Fibroblast of skin of right quadriceps (primary cell): Measurements from ENCODE around the gene HSFX3.
"Not testable (repeated sequence)": the region's sequence is repeated elsewhere in the genome, so short reads cannot be mapped to it uniquely, and the experiment has no call there.

Experiments
- DNase-seq: peaks from one replicate; pipeline ENCODE4 v3.0.0-alpha.2; 2013

HSFX3 gene

DNA sequence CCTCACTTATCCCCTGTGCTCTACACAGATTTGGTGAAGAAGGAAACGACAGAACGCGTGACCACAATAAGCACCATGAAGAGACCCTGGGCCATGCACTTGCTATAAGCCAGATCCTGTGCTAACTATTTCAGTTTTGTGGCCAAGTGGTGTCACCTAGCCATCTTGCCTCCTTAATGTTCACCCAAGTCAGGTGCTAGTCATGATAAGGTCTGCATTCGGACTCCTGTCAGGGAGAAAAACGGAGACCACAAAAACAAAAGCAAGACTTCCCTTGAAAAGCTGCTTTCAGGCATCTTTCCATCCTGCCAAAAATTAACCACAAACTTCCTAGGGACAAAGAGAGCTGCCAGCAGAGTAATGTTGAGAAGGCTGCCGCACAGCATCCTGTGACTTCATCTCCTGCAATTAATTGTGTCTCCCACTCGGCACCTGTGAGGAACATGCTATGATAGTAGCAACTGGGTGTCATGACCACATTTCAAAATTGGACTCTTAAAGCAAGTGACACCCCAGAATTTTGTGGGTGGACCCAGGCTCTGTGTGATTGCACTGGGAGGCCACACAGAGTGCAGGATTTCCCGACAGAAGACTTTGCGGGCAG lies 35.8 kb downstream of the HSFX3 start:
- DNase-seq: peak; percentile 17

GRCh38 chrX:149512225-149512885 lies 37.4 kb downstream of the HSFX3 start:
- DNase-seq: peak; percentile 21

GRCh38 chrX:149511081-149511480 lies 38.6 kb downstream of the HSFX3 start:
- no peak for DNase-seq

DNA sequence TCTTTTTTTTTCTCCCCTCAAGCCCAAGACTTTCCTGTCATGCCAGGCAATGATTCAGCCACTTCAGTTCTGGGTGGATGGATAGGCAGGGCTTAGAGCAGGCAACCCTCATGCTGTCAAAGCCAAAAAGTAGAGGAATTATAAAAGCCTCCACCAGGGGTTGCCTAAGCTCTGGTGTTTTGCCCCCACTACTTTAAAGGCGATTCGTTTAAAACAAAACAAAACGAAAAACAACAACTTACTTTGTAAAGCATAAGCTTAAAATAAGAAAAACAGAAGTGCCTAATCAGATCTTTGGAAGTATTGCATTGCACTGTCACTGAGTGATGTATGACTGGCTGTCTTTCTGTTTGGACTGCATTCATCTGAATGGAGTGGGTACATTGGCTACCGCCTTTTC lies 39.3 kb downstream of the HSFX3 start:
- DNase-seq: no peak

DNA sequence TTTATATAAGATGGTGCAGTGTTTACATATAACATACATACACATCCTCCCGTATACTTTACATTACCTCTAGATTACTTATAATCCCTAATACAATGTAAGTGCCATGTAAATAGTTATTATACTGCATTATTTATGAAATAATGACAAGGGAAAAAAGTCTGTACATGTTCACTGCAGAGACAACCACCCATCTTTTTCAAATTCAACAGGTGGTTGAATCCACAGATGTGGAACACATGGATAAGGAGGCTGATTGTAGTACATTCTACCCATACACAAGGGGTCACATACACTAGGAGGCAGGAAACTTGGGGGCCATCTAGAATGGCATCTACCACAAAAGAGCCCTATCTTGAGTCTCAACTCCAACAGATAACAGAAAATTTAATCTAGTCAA lies 41.3 kb downstream of the HSFX3 start:
- no peak for DNase-seq

DNA sequence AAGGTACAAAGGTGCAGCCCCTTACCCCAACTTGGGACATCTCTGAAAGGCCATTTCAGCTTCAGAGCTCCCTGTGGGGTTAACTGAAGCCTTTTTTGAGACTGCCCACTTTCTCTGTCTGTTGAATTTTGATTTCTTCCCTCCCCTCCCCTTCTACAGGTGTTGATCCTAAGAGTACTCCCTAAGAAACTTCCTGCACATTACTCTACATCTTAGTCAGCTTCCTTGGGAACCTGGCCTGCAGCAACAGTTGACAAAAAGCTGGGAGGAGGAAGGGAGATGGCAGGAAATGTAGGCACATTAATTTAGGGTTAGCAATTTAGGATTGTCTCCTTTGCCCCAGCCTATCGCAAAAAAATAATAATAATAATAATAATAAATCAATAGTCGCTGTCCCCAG lies 43.4 kb downstream of the HSFX3 start:
- no peak for DNase-seq

- DNase-seq: no peak
These were observed 44.1 kb downstream of the HSFX3 start for GRCh38 chrX:149505671-149506070.

- peak; percentile 81 for DNase-seq
These were observed 44.6 kb downstream of the HSFX3 start, which contains the start of gene IDS for GRCh38 chrX:149504915-149505651. Gene IDS, minus strand, starts transcription at chrX:149505306. Its CDS starts 169 bp downstream, at chrX:149505137.

GRCh38 chrX:149504226-149504914 lies 45.4 kb downstream of the HSFX3 start:
- no peak for DNase-seq

- DNase-seq: peak; percentile 62
These were observed 46.3 kb downstream of the HSFX3 start for GRCh38 chrX:149503446-149503845.

DNA sequence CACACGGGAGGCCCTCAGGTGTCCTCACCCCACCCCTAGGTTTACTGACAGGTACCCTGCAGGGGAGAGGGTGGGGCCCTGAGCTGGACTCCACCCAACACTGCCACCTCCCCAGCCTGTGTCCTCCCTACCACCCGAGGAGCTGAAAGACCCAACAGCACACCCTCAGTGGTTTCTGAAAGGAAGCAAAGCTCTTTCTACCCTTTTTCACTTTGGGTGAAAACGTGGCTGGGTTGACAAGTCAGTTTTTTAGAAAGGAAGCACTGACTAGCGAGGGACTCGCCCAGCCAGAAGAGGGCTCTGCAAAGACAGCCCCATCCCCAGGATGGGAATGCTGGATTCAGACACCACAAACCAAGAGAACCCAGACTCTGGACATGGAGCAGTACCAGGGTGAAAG lies 46.8 kb downstream of the HSFX3 start:
- DNase-seq: not testable (repeated sequence)

DNA sequence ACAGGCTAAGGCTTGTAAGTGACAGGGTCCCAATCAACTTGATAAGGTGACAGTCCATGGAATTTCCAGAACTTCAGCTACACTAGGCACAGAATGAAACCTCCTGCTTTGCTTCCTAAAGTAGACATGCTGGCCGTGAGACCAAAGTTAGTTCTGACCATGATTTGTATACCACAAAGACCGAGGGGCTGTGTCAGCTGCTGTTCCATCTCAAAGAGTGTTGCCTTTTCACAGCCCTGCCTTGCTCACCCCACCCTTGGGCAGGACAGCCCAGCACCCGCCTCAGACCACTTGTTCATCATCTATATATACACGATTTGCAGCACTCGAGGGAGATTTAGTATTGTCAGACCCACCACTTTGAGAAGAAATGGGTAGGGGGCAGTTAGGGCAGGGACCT lies 50.0 kb downstream of the HSFX3 start:
- no peak for DNase-seq

- DNase-seq: no peak
These were observed 51.0 kb downstream of the HSFX3 start for GRCh38 chrX:149498767-149499166.
